K562 (cell line): ENCODE measurements around the gene ARHGEF33. TPM values are rescaled to one million over a fixed set of nuclear protein-coding genes. Genes with fewer than 3 reads are reported as not detected.

ENCODE experiments used
- ATAC-seq: fragments of 200-7000 bp; cut with Tn5 transposase; 3 replicates; pipeline ENCODE4 v1.9.1; 2020; ENCODE audit warnings: moderate library complexity
- BruUV-seq: library from RNA; stranded (reverse); fragments of 400-500 nt; replicated peaks from 2 replicates; lab custom pipeline; 2021; lab: Mats Ljungman, UMichigan
- CTCF ChIA-PET: fragments of 300-600 bp; formaldehyde crosslinking; extraction: SDS; loops from one replicate; lab custom pipeline; 2021; ENCODE audit warnings: low intra/inter-chr PET ratio; lab: Yijun Ruan, JAX
- POLR2A ChIA-PET: fragments of 300-600, 350-650 bp; sonication (Branson Sonifier 250); formaldehyde crosslinking; extraction: SDS; loops from one replicate; lab custom pipeline; 2021; ENCODE audit warnings: antibody characterized with exemption, inconsistent platforms; lab: Yijun Ruan, JAX
- DNase-seq, 4 experiments: peaks; one replicate each; pipeline versions ENCODE4 v3.0.0 to v3.0.0-alpha.2; 2011 to 2018; ENCODE audit warnings: low spot score in 3 of 4, mixed read lengths in 3 of 4; ENCODE audit errors: extremely low read depth in 1 of 4
- FAIRE-seq: peaks from 2 replicates; lab custom pipeline; 2011; peaks lifted over from hg19 to GRCh38; lab: Jason Lieb, UNC
- H2AFZ ChIP-seq: 2 replicates; pipeline ENCODE4 v1.6.0; 2011; ENCODE audit warnings: low read depth, low read length, control low read depth, inconsistent platforms
- H3K27ac ChIP-seq: fragments of 200-600 bp; 3 replicates; pipeline ENCODE4 v1.8.0; 2011; ENCODE audit warnings: low read depth, mild to moderate bottlenecking, control low read depth, inconsistent platforms, low read length, moderate library complexity, mixed read lengths; ENCODE audit errors: extremely low read depth
- H3K27me3 ChIP-seq, 2 experiments: fragments of 300-600 bp in 1 of 2; 2 replicates in 1 of 2; 3 replicates in 1 of 2; pipeline versions ENCODE4 v1.6.0 to v1.8.0; 2011; ENCODE audit warnings: inconsistent platforms in 2 of 2, low read length in 2 of 2, mild to moderate bottlenecking in 1 of 2, mixed read lengths in 1 of 2, moderate library complexity in 1 of 2; ENCODE audit not compliant: control insufficient read depth in 2 of 2, insufficient read depth in 2 of 2
- H3K36me3 ChIP-seq: fragments of 300-600 bp; 3 replicates; pipeline ENCODE4 v1.8.0; 2011; ENCODE audit warnings: mild to moderate bottlenecking, low read length, inconsistent platforms; ENCODE audit not compliant: control insufficient read depth, insufficient read depth
- H3K4me1 ChIP-seq, 2 experiments: fragments of 200-600 bp in 1 of 2; replicated peaks in 1 of 2; 2 replicates in 1 of 2; 3 replicates in 1 of 2; pipeline versions ENCODE4 v1.5.1 to v1.8.0; 2011; ENCODE audit warnings: inconsistent platforms in 2 of 2, low read length in 2 of 2, mild to moderate bottlenecking in 1 of 2, mixed read lengths in 1 of 2, moderate library complexity in 1 of 2; ENCODE audit not compliant: control insufficient read depth in 2 of 2, insufficient read depth in 2 of 2
- H3K4me2 ChIP-seq: 2 replicates; pipeline ENCODE4 v1.6.1; 2011; ENCODE audit warnings: low read length, control low read depth, inconsistent platforms, mixed read lengths; ENCODE audit not compliant: insufficient read depth
- H3K4me3 ChIP-seq: fragments of 200-600 bp; sonication (generic), shearing (Covaris generic); 2 replicates; pipeline ENCODE4 v1.5.1; 2016; ENCODE audit warnings: control low read depth, inconsistent platforms
- H3K79me2 ChIP-seq: fragments of 200-600 bp; 3 replicates; pipeline ENCODE4 v1.8.0; 2011; ENCODE audit warnings: low read length, inconsistent platforms; ENCODE audit not compliant: control insufficient read depth, insufficient read depth
- H3K9ac ChIP-seq, 2 experiments: 2 replicates each; pipeline versions ENCODE4 v1.6.0 to v1.6.1; 2011; ENCODE audit warnings: low read depth in 2 of 2, low read length in 2 of 2, control low read depth in 1 of 2, inconsistent platforms in 1 of 2, mild to moderate bottlenecking in 1 of 2, mixed read lengths in 1 of 2; ENCODE audit not compliant: insufficient read depth in 1 of 2
- H3K9me1 ChIP-seq: one replicate; pipeline ENCODE4 v1.6.0; 2011; ENCODE audit warnings: inconsistent platforms, mild to moderate bottlenecking, low read length, moderate library complexity; ENCODE audit not compliant: control insufficient read depth, insufficient read depth
- H3K9me3 ChIP-seq: replicated peaks from 2 replicates; pipeline ENCODE4 v1.5.1; 2011; ENCODE audit warnings: low read depth, low read length, inconsistent platforms; ENCODE audit not compliant: control insufficient read depth, insufficient read depth
- H4K20me1 ChIP-seq: replicated peaks from 2 replicates; pipeline ENCODE4 v1.6.1; 2011; ENCODE audit warnings: low read length, inconsistent platforms, mixed read lengths; ENCODE audit not compliant: control insufficient read depth, insufficient read depth
- CREB5 ChIP-seq: fragments of 250-450 bp; sonication (Bioruptor Pico); IDR thresholded peaks from 2 replicates; pipeline ENCODE4 v1.5.0; 2020; ENCODE audit warnings: mild to moderate bottlenecking
- PML ChIP-seq: IDR thresholded peaks from 2 replicates; pipeline ENCODE4 v1.6.1; 2012; ENCODE audit warnings: low read length, inconsistent platforms
- POLR2B ChIP-seq: fragments of 450-650 bp; IDR thresholded peaks from 2 replicates; pipeline ENCODE4 v1.6.1; 2018; ENCODE audit warnings: low read depth; ENCODE audit not compliant: partially characterized antibody
- SRSF1 ChIP-seq: fragments of 200-400 bp; formaldehyde crosslinking; IDR thresholded peaks from 2 replicates; pipeline ENCODE4 v1.6.1; 2017; ENCODE audit warnings: mild to moderate bottlenecking, low read depth, low read length, moderate library complexity
- ZBTB1 ChIP-seq: sonication (generic); formaldehyde crosslinking; IDR thresholded peaks from 2 replicates; pipeline ENCODE4 v1.8.1; 2023; ENCODE audit warnings: missing genetic modification reagents, low read depth, mild to moderate bottlenecking, borderline replicate concordance
- ZNF23 ChIP-seq: fragments of 250-450 bp; sonication (Bioruptor Pico); IDR thresholded peaks from 2 replicates; pipeline ENCODE4 v1.4.0; 2020; ENCODE audit warnings: mild to moderate bottlenecking
- ZNF696 ChIP-seq: fragments of 250-450 bp; sonication (Bioruptor Pico); conservative IDR thresholded peaks from 2 replicates; pipeline ENCODE4 v1.4.0; 2020; ENCODE audit warnings: mild to moderate bottlenecking, moderate library complexity
- WGBS: fragments of 100-300 bp; shearing (Covaris generic); methylation state at CpG from one replicate; pipeline ENCODE4 v1.1.6; 2016; ENCODE audit warnings: low coverage, mixed read lengths; ENCODE audit not compliant: insufficient coverage; ENCODE audit errors: missing lambda C conversion rate; 5-methylcytosine and 5-hydroxymethylcytosine counted together
- in situ Hi-C: fragments of 300-500 bp; cut with MboI; formaldehyde crosslinking; loops from 4 replicates; pipeline ENCODE4 v1.15.0; 2018; ENCODE audit warnings: inconsistent platforms, mixed read lengths
- intact Hi-C: fragments of 100-400 bp; cut with micrococcal nuclease; formaldehyde crosslinking; loops from 2 replicates; pipeline ENCODE4 v1.14.2; 2022
- polyA plus RNA-seq, 8 experiments: library from polyadenylated mRNA; depleted of rRNA in 4 of 8; stranded (reverse) in 5 of 8; unstranded in 3 of 8; fragments of >200 nt; fragmentation: Nextera tagmentation in 2 of 8; fragmentation: Illumina TruSeq in 1 of 8; extraction: Ambion mirVana in 2 of 8; extraction: Trizol in 1 of 8; gene quantifications; 2 replicates each; pipeline versions ENCODE4 v1.2.1 to v1.2.3, GENCODE V29; 2011 to 2014; ENCODE audit warnings: inconsistent platforms in 1 of 8, missing spikeins in 1 of 8
- total RNA-seq, 7 experiments: library from RNA; depleted of rRNA in 6 of 7; stranded (reverse); fragments of >200 nt in 6 of 7; fragmentation: Illumina TruSeq in 2 of 7; extraction: Trizol in 2 of 7; gene quantifications; 2 replicates each; pipeline versions ENCODE4 v1.2.1 to v1.2.3, GENCODE V29; 2011 to 2021; ENCODE audit warnings: low replicate concordance in 1 of 7
- TF ChIP-seq, protein P1 (sequence below): fragments of 450-650 bp; IDR thresholded peaks from 2 replicates; pipeline ENCODE4 v1.6.1; 2016; ENCODE audit warnings: low read depth

ARHGEF33 gene
- total and polyA plus RNA-seq, 9 of the 15 experiments (the other 6 are each of a cell fraction or from before 2014, with no cell fraction given): 0.01 to 0.08 (median 0.03) TPM; not detected in 5

- Histone ChIP-seq H3K4me2 (no peak overlapping the region), H3K4me1 (no peaks in the 10 kb centered on the region), H3K4me3 (no peak overlapping the region), H3K9me1 (no peaks in the 10 kb centered on the region), H2AFZ (no peak overlapping the region), H3K79me2 (no peaks in the 10 kb centered on the region), H3K27ac (no peak overlapping the region), H3K36me3 (no peaks in the 10 kb centered on the region), H4K20me1 (no peaks in the 10 kb centered on the region), H3K9ac (no peak overlapping the region), H3K9me3 (no peaks in the 10 kb centered on the region), H3K27me3 (peaks cover 3 to 4% of the 10 kb centered on the region in 2 experiments; a peak in 2 of 5 replicates)
- intact Hi-C loops: no loop called here
- in situ Hi-C loops: loop anchor here (25.0 kb wide), 1 partner anchor 302 kb away; the partner anchor contains the start of gene CDKL4
- 4% methylated on average over 4 of the region's 4 CpGs for WGBS
- POLR2A ChIA-PET: interaction anchor here (0.8 kb wide), 1 partner anchor 185 kb away, joined by 4 read pairs; no protein-coding TSS in a partner anchor
- no peak for TF ChIP-seq SRSF1
- no peak for TF ChIP-seq ZNF23 (CRISPR knock-in tag)
- no peak for TF ChIP-seq ZBTB1 (CRISPR knock-in tag)
- no peak for TF ChIP-seq CREB5 (CRISPR knock-in tag)
- no peak for TF ChIP-seq PML
- TF ChIP-seq, protein P1, sequence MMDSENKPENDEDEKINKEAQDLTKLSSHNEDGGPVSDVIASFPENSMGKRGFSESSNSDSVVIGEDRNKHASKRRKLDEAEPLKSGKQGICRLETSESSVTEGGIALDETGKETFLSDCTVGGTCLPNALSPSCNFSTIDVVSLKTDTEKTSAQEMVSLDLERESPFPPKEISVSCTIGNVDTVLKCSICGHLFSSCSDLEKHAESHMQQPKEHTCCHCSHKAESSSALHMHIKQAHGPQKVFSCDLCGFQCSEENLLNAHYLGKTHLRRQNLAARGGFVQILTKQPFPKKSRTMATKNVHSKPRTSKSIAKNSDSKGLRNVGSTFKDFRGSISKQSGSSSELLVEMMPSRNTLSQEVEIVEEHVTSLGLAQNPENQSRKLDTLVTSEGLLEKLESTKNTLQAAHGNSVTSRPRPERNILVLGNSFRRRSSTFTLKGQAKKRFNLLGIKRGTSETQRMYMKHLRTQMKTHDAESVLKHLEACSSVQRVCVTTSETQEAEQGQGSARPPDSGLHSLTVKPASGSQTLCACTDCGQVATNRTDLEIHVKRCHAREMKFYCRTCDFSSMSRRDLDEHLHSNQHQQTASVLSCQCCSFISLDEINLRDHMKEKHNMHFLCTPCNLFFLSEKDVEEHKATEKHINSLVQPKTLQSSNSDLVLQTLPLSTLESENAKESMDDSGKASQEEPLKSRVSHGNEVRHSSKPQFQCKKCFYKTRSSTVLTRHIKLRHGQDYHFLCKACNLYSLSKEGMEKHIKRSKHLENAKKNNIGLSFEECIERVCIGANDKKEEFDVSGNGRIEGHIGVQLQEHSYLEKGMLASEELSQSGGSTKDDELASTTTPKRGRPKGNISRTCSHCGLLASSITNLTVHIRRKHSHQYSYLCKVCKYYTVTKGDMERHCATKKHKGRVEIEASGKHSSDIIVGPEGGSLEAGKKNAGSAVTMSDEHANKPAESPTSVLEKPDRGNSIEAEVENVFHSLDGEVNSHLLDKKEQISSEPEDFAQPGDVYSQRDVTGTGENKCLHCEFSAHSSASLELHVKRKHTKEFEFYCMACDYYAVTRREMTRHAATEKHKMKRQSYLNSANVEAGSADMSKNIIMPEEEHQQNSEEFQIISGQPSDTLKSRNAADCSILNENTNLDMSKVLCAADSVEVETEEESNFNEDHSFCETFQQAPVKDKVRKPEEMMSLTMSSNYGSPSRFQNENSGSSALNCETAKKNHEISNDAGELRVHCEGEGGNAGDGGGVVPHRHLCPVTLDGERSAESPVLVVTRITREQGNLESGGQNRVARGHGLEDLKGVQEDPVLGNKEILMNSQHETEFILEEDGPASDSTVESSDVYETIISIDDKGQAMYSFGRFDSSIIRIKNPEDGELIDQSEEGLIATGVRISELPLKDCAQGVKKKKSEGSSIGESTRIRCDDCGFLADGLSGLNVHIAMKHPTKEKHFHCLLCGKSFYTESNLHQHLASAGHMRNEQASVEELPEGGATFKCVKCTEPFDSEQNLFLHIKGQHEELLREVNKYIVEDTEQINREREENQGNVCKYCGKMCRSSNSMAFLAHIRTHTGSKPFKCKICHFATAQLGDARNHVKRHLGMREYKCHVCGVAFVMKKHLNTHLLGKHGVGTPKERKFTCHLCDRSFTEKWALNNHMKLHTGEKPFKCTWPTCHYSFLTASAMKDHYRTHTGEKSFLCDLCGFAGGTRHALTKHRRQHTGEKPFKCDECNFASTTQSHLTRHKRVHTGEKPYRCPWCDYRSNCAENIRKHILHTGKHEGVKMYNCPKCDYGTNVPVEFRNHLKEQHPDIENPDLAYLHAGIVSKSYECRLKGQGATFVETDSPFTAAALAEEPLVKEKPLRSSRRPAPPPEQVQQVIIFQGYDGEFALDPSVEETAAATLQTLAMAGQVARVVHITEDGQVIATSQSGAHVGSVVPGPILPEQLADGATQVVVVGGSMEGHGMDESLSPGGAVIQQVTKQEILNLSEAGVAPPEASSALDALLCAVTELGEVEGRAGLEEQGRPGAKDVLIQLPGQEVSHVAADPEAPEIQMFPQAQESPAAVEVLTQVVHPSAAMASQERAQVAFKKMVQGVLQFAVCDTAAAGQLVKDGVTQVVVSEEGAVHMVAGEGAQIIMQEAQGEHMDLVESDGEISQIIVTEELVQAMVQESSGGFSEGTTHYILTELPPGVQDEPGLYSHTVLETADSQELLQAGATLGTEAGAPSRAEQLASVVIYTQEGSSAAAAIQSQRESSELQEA: no peak
- TF ChIP-seq ZNF696 (CRISPR knock-in tag): no peak
- no peak for TF ChIP-seq POLR2B
- no TSS peak for BruUV-seq
- no peak for ATAC-seq
- CTCF ChIA-PET: no interaction called here
- FAIRE-seq: no peak
- DNase-seq: no peak
Observed at GRCh38 chr2:38935568-38936172, 46.0 kb downstream of the ARHGEF33 start.
